K562 (cell line): ENCODE measurements around the gene RPS10. TPM values are rescaled to one million over a fixed set of nuclear protein-coding genes. Genes with fewer than 3 reads are reported as not detected.

Experiments
- BRD9 ChIP-seq: fragments of 450-650 bp; IDR thresholded peaks from 2 replicates; pipeline ENCODE4 v1.6.1; 2018; ENCODE audit warnings: low read depth; ENCODE audit not compliant: partially characterized antibody
- CBX1 ChIP-seq: sonication (generic); IDR thresholded peaks from 2 replicates; pipeline ENCODE4 v1.6.1; 2016; ENCODE audit warnings: antibody characterized with exemption, low read depth, mild to moderate bottlenecking
- CHD2 ChIP-seq: IDR thresholded peaks from 2 replicates; pipeline ENCODE4 v1.6.1; 2011; ENCODE audit warnings: low read depth, low read length
- ELF1 ChIP-seq: fragments of 200-800 bp; sonication (Bioruptor generic); IDR thresholded peaks from 2 replicates; pipeline ENCODE4 v1.6.1; 2016; ENCODE audit warnings: missing genetic modification characterization, missing compliant biosample characterization
- KDM2B ChIP-seq: fragments of 250-450 bp; sonication (Bioruptor Pico); IDR thresholded peaks from 2 replicates; pipeline ENCODE4 v1.8.0; 2021; ENCODE audit warnings: mild to moderate bottlenecking, moderate library complexity
- MAX ChIP-seq: sonication (generic); formaldehyde crosslinking; IDR thresholded peaks from 2 replicates; pipeline ENCODE4 v1.9.0; 2022; ENCODE audit warnings: mild to moderate bottlenecking, missing genetic modification reagents
- MBD2 ChIP-seq: sonication (generic); IDR thresholded peaks from 2 replicates; pipeline ENCODE4 v1.6.1; 2016; ENCODE audit warnings: low read depth, borderline replicate concordance
- PHB ChIP-seq: fragments of 250-450 bp; sonication (Bioruptor Pico); IDR thresholded peaks from 2 replicates; pipeline ENCODE4 v1.5.0; 2021
- POLR2AphosphoS2 ChIP-seq: IDR thresholded peaks from 2 replicates; pipeline ENCODE4 v1.6.1; 2012; ENCODE audit warnings: low read length, improper control_type of control experiment
- PRMT5 ChIP-seq: sonication (generic); formaldehyde crosslinking; IDR thresholded peaks from 2 replicates; pipeline ENCODE4 v1.5.0; 2020; ENCODE audit warnings: missing genetic modification reagents
- SNAPC5 ChIP-seq: fragments of 250-450 bp; sonication (Bioruptor Pico); IDR thresholded peaks from 2 replicates; pipeline ENCODE4 v1.8.0; 2021; ENCODE audit warnings: moderate library complexity, mild to moderate bottlenecking, inconsistent platforms
- STAT5B ChIP-seq: fragments of 250-450 bp; sonication (Bioruptor Pico); IDR thresholded peaks from 2 replicates; pipeline ENCODE4 v1.8.0; 2021; ENCODE audit warnings: mild to moderate bottlenecking, inconsistent platforms
- TAL1 ChIP-seq: fragments of 450-650 bp; IDR thresholded peaks from 2 replicates; pipeline ENCODE4 v1.6.1; 2016; ENCODE audit warnings: mild to moderate bottlenecking
- TSHZ1 ChIP-seq: fragments of 250-450 bp; sonication (Bioruptor Pico); IDR thresholded peaks from 2 replicates; pipeline ENCODE4 v1.4.0; 2020; ENCODE audit warnings: mild to moderate bottlenecking, moderate library complexity
- ZBTB26 ChIP-seq: fragments of 450-650 bp; formaldehyde crosslinking; IDR thresholded peaks from 2 replicates; pipeline ENCODE4 v1.4.0; 2022; ENCODE audit warnings: missing genetic modification characterization
- ZC3H8 ChIP-seq: fragments of 450-650 bp; IDR thresholded peaks from 2 replicates; pipeline ENCODE4 v1.6.1; 2017
- ZNF133 ChIP-seq: fragments of 250-450 bp; sonication (Bioruptor Pico); IDR thresholded peaks from 2 replicates; pipeline ENCODE4 v1.4.0; 2020; ENCODE audit warnings: mild to moderate bottlenecking
- ZNF232 ChIP-seq: sonication (generic); formaldehyde crosslinking; IDR thresholded peaks from 2 replicates; pipeline ENCODE4 v1.8.0; 2022; ENCODE audit warnings: mild to moderate bottlenecking, missing genetic modification reagents
- ZNF263 ChIP-seq: sonication (generic); formaldehyde crosslinking; IDR thresholded peaks from 2 replicates; pipeline ENCODE4 v1.8.0; 2022; ENCODE audit warnings: mild to moderate bottlenecking, missing genetic modification reagents, borderline replicate concordance
- ZNF280B ChIP-seq: fragments of 250-450 bp; sonication (Bioruptor Pico); IDR thresholded peaks from 2 replicates; pipeline ENCODE4 v1.5.1; 2021; ENCODE audit warnings: mild to moderate bottlenecking
- ZNF398 ChIP-seq: fragments of 250-450 bp; sonication (Bioruptor Pico); IDR thresholded peaks from 2 replicates; pipeline ENCODE4 v1.8.0; 2021; ENCODE audit warnings: moderate library complexity, mild to moderate bottlenecking, inconsistent platforms
- ZNF830 ChIP-seq: fragments of 250-450 bp; sonication (Bioruptor Pico); IDR thresholded peaks from 2 replicates; pipeline ENCODE4 v1.5.0; 2021; ENCODE audit warnings: mild to moderate bottlenecking
- polyA plus RNA-seq, 8 experiments: library from polyadenylated mRNA; depleted of rRNA in 4 of 8; stranded (reverse) in 5 of 8; unstranded in 3 of 8; fragments of >200 nt; fragmentation: Nextera tagmentation in 2 of 8; fragmentation: Illumina TruSeq in 1 of 8; extraction: Ambion mirVana in 2 of 8; extraction: Trizol in 1 of 8; gene quantifications; 2 replicates each; pipeline versions ENCODE4 v1.2.1 to v1.2.3, GENCODE V29; 2011 to 2014; ENCODE audit warnings: inconsistent platforms in 1 of 8, missing spikeins in 1 of 8
- total RNA-seq, 7 experiments: library from RNA; depleted of rRNA in 6 of 7; stranded (reverse); fragments of >200 nt in 6 of 7; fragmentation: Illumina TruSeq in 2 of 7; extraction: Trizol in 2 of 7; gene quantifications; 2 replicates each; pipeline versions ENCODE4 v1.2.1 to v1.2.3, GENCODE V29; 2011 to 2021; ENCODE audit warnings: low replicate concordance in 1 of 7

The RPS10 gene
- total and polyA plus RNA-seq, 9 of the 15 experiments (the other 6 are each of a cell fraction or from before 2014, with no cell fraction given): 2,680 to 5,251 (median 3,876) TPM

GRCh38 chr6:34392497-34393190 lies 33.2 kb downstream of the RPS10 start, which contains the start of gene NUDT3 (continued):
- TF ChIP-seq TSHZ1: no peak
- peak; percentile 36 for TF ChIP-seq MAX (CRISPR knock-in tag)
- peak; percentile 66; the same call in 1 of the 2 replicates for TF ChIP-seq ZNF263
- TF ChIP-seq ELF1 (tag): no peak
- TF ChIP-seq BRD9: peak; percentile 47
- TF ChIP-seq CHD2: peak; percentile 62; the same call in 1 of the 2 replicates
- TF ChIP-seq ZNF232 (CRISPR knock-in tag): no peak
- TF ChIP-seq STAT5B (CRISPR knock-in tag): no peak
- no peak for TF ChIP-seq PHB
- no peak for TF ChIP-seq ZNF280B
- peak; percentile 75 for TF ChIP-seq CBX1
- no peak for TF ChIP-seq ZNF830 (CRISPR knock-in tag)
- TF ChIP-seq MBD2: no peak; the same call in 1 of the 2 replicates
- TF ChIP-seq KDM2B (CRISPR knock-in tag): peak; percentile 98
- no peak for TF ChIP-seq ZNF133 (CRISPR knock-in tag)
- no peak for TF ChIP-seq SNAPC5 (CRISPR knock-in tag)
- TF ChIP-seq TAL1: no peak
- peak; percentile 72; the same call in 1 of the 2 replicates for TF ChIP-seq ZBTB26 (CRISPR knock-in tag)
- no peak for TF ChIP-seq PRMT5 (CRISPR knock-in tag)
- no peak for TF ChIP-seq POLR2AphosphoS2
- TF ChIP-seq ZNF398 (CRISPR knock-in tag): no peak
- TF ChIP-seq ZC3H8: no peak
